ENCODE measurements around the gene SEC24D.

The SEC24D gene

DNA sequence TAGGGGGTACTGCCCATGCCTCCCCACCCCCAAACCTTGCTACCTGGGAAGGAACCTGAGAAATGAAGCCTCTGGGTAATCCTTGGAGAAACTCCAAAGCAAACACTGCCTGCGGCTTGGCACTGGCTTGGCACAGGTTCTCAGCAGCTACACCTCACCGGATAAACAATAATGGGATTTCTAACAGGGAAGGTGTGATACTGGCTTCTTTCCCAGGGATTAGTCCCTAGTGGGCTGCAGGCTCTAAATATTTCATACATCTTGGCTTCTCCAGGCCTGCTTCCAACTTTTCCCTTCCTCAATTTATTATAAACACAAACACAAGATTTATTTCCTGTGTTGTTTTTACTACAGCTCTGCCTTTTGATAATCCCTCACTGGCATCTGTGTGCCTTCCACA, 12.5 kb downstream of the SEC24D start:
- Histone ChIP-seq H3K27ac (ENCODE audit: low read length) (no peak overlapping the region), H3K9ac (ENCODE audit: low read depth, low read length) (no peak overlapping the region), H3K9me3 (ENCODE audit: insufficient read depth, low read depth, low read length) (no peaks in the 10 kb centered on the region), H3K4me3 (ENCODE audit: low read length) (no peak overlapping the region), H3K4me1 (ENCODE audit: insufficient read depth, low read length) (peaks cover 25% of the 10 kb centered on the region), H3K27me3 (ENCODE audit: insufficient read depth, low read length) (no peaks in the 10 kb centered on the region), H3K36me3 (ENCODE audit: insufficient read depth, low read depth, low read length) (peaks cover 51% of the 10 kb centered on the region)

DNA sequence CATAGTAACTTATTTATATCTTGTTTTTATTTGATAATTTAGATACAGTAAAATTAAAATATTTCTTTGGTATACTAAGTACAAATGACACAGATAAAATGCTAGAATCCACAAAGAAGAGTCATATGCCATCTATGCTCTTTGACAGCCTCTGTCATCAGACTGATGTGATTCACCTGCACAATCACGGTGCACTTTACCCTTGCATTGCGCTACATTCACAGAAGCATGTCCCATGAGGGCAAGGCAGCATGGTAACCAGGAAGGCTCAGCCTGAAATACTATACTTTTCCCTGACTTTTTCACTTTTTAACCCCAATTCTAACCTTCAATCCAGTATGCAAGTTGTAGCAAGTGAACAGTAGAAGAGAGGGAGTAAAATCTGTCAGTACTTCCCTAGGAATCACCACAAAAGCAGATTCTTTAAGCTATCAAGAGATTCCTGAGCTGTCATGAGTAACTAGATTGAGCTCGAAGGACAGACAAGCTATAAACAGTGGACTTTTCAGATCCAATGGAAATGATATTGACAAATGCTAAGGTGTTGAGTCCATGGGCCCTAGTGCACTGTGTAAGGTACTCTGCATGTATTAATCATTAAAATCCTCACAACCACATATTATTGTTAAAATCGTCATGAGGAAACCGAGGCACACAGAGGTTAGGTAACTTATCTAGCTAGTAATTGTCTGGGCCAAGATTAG, 14.2 kb downstream of the SEC24D start:
- Histone ChIP-seq H3K4me3 (ENCODE audit: low read length) (no peak overlapping the region), H3K9ac (ENCODE audit: low read depth, low read length) (no peak overlapping the region), H3K9me3 (ENCODE audit: insufficient read depth, low read depth, low read length) (no peaks in the 10 kb centered on the region), H3K4me1 (ENCODE audit: insufficient read depth, low read length) (peaks cover 14% of the 10 kb centered on the region), H3K36me3 (ENCODE audit: insufficient read depth, low read depth, low read length) (peaks cover 50% of the 10 kb centered on the region), H3K27me3 (ENCODE audit: insufficient read depth, low read length) (no peaks in the 10 kb centered on the region), H3K27ac (ENCODE audit: low read length) (no peak overlapping the region)

DNA sequence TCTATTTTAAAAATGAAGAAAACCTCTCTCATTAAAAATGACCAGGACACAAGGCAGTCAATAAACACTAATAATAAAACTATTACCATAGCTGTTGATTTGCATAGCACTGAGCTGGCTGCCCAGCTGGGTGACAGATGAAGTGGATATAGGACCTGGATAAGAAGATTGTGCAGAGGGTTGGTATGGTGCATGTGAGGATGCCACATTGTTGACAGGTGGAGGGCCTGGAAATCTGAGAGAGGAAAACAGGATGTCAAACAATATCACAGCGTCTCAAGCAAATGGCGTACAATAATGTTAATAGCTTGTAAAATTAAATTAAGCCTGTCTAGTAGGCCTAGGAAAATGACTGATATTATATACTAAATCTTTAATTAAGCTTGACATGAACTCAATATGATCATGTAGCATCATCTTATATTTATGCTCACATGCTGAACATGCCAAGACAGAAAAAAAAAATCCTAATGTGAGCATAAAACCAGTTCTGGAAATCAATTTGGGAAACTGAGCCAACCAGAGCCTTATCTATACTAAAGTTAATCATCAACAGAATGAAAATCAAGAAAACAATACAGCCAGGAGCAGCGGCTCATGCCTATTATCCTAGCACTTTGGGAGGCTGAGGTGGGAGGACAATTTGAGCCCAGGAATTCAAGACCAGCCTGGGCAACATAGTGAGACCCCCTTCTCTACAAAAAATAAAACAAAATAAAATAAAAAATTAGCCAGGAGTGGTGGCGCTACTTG, 18.6 kb downstream of the SEC24D start:
- Histone ChIP-seq H3K36me3 (ENCODE audit: insufficient read depth, low read depth, low read length) (peaks cover 63% of the 10 kb centered on the region), H3K27me3 (ENCODE audit: insufficient read depth, low read length) (no peaks in the 10 kb centered on the region), H3K9ac (ENCODE audit: low read depth, low read length) (no peak overlapping the region), H3K4me3 (ENCODE audit: low read length) (no peak overlapping the region), H3K9me3 (ENCODE audit: insufficient read depth, low read depth, low read length) (no peaks in the 10 kb centered on the region), H3K27ac (ENCODE audit: low read length) (no peak overlapping the region), H3K4me1 (ENCODE audit: insufficient read depth, low read length) (no peaks in the 10 kb centered on the region)

GRCh38 chr4:118816538-118817177, 19.3 kb downstream of the SEC24D start:
- Histone ChIP-seq H3K36me3 (ENCODE audit: insufficient read depth, low read depth, low read length) (peaks cover 63% of the 10 kb centered on the region), H3K27me3 (ENCODE audit: insufficient read depth, low read length) (no peaks in the 10 kb centered on the region), H3K9me3 (ENCODE audit: insufficient read depth, low read depth, low read length) (no peaks in the 10 kb centered on the region), H3K4me1 (ENCODE audit: insufficient read depth, low read length) (no peaks in the 10 kb centered on the region), H3K4me3 (ENCODE audit: low read length) (no peak overlapping the region), H3K27ac (ENCODE audit: low read length) (no peak overlapping the region), H3K9ac (ENCODE audit: low read depth, low read length) (no peak overlapping the region)

- Histone ChIP-seq H3K36me3 (ENCODE audit: insufficient read depth, low read depth, low read length) (peaks cover 79% of the 10 kb centered on the region), H3K27ac (ENCODE audit: low read length) (no peak overlapping the region), H3K4me1 (ENCODE audit: insufficient read depth, low read length) (no peaks in the 10 kb centered on the region), H3K27me3 (ENCODE audit: insufficient read depth, low read length) (no peaks in the 10 kb centered on the region), H3K9ac (ENCODE audit: low read depth, low read length) (no peak overlapping the region), H3K9me3 (ENCODE audit: insufficient read depth, low read depth, low read length) (no peaks in the 10 kb centered on the region), H3K4me3 (ENCODE audit: low read length) (no peak overlapping the region)
Measured at GRCh38 chr4:118814891-118815290, 21.0 kb downstream of the SEC24D start.

GRCh38 chr4:118814058-118814457, 21.9 kb downstream of the SEC24D start:
- Histone ChIP-seq H3K9me3 (ENCODE audit: insufficient read depth, low read depth, low read length) (no peaks in the 10 kb centered on the region), H3K36me3 (ENCODE audit: insufficient read depth, low read depth, low read length) (peaks cover 84% of the 10 kb centered on the region), H3K27me3 (ENCODE audit: insufficient read depth, low read length) (no peaks in the 10 kb centered on the region), H3K9ac (ENCODE audit: low read depth, low read length) (no peak overlapping the region), H3K4me1 (ENCODE audit: insufficient read depth, low read length) (no peaks in the 10 kb centered on the region), H3K4me3 (ENCODE audit: low read length) (no peak overlapping the region), H3K27ac (ENCODE audit: low read length) (no peak overlapping the region)

GRCh38 chr4:118813561-118813960, 22.4 kb downstream of the SEC24D start:
- H3K36me3 ChIP-seq (ENCODE audit: insufficient read depth, low read depth, low read length): peaks cover 87% of the 10 kb centered on the region
- no peaks in the 10 kb centered on the region for H3K27me3 ChIP-seq (ENCODE audit: insufficient read depth, low read length)
- H3K9me3 ChIP-seq (ENCODE audit: insufficient read depth, low read depth, low read length): no peaks in the 10 kb centered on the region
- no peak overlapping the region for H3K4me3 ChIP-seq (ENCODE audit: low read length)
- H3K27ac ChIP-seq (ENCODE audit: low read length): no peak overlapping the region
- H3K9ac ChIP-seq (ENCODE audit: low read depth, low read length): no peak overlapping the region
- no peaks in the 10 kb centered on the region for H3K4me1 ChIP-seq (ENCODE audit: insufficient read depth, low read length)

GRCh38 chr4:118811832-118812231, 24.1 kb downstream of the SEC24D start:
- peaks cover 98% of the 10 kb centered on the region for H3K36me3 ChIP-seq (ENCODE audit: insufficient read depth, low read depth, low read length)
- H3K4me3 ChIP-seq (ENCODE audit: low read length): no peak overlapping the region
- H3K4me1 ChIP-seq (ENCODE audit: insufficient read depth, low read length): no peaks in the 10 kb centered on the region
- no peak overlapping the region for H3K9ac ChIP-seq (ENCODE audit: low read depth, low read length)
- H3K9me3 ChIP-seq (ENCODE audit: insufficient read depth, low read depth, low read length): no peaks in the 10 kb centered on the region
- H3K27ac ChIP-seq (ENCODE audit: low read length): no peak overlapping the region
- H3K27me3 ChIP-seq (ENCODE audit: insufficient read depth, low read length): no peaks in the 10 kb centered on the region

- Histone ChIP-seq H3K4me1 (ENCODE audit: insufficient read depth, low read length) (no peaks in the 10 kb centered on the region), H3K9ac (ENCODE audit: low read depth, low read length) (no peak overlapping the region), H3K36me3 (ENCODE audit: insufficient read depth, low read depth, low read length) (peaks cover 95% of the 10 kb centered on the region), H3K4me3 (ENCODE audit: low read length) (no peak overlapping the region), H3K9me3 (ENCODE audit: insufficient read depth, low read depth, low read length) (no peaks in the 10 kb centered on the region), H3K27ac (ENCODE audit: low read length) (no peak overlapping the region), H3K27me3 (ENCODE audit: insufficient read depth, low read length) (no peaks in the 10 kb centered on the region)
Measured at GRCh38 chr4:118810991-118811764, 24.7 kb downstream of the SEC24D start.

DNA sequence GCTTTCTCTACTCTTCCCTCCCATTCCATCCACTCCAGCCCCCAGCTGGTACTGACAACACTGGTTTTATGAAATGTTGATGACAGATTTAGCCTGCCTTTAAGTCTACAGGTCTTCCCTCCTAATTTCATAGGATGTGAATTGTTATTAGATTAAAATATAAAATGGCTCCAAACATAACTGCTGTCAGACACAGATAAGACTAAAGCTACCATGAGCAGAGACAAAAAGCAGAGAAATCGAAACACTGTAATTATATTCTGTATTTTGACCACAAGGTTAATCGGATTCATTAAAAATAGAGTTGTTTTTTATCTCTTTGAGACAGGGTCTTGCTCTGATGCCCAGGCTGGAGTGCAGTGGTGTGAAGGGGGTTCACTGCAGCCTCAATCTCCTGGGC, 28.3 kb downstream of the SEC24D start:
- Histone ChIP-seq H3K27ac (ENCODE audit: low read length) (no peak overlapping the region), H3K27me3 (ENCODE audit: insufficient read depth, low read length) (no peaks in the 10 kb centered on the region), H3K36me3 (ENCODE audit: insufficient read depth, low read depth, low read length) (peaks cover 92% of the 10 kb centered on the region), H3K9me3 (ENCODE audit: insufficient read depth, low read depth, low read length) (no peaks in the 10 kb centered on the region), H3K9ac (ENCODE audit: low read depth, low read length) (no peak overlapping the region), H3K4me1 (ENCODE audit: insufficient read depth, low read length) (peaks cover 8% of the 10 kb centered on the region), H3K4me3 (ENCODE audit: low read length) (no peak overlapping the region)

- Histone ChIP-seq H3K36me3 (ENCODE audit: insufficient read depth, low read depth, low read length) (peaks cover 91% of the 10 kb centered on the region), H3K4me1 (ENCODE audit: insufficient read depth, low read length) (peaks cover 8% of the 10 kb centered on the region), H3K27ac (ENCODE audit: low read length) (no peak overlapping the region), H3K9ac (ENCODE audit: low read depth, low read length) (no peak overlapping the region), H3K9me3 (ENCODE audit: insufficient read depth, low read depth, low read length) (no peaks in the 10 kb centered on the region), H3K4me3 (ENCODE audit: low read length) (peak overlapping the region; percentile 29; the same call in 1 of the 2 replicates), H3K27me3 (ENCODE audit: insufficient read depth, low read length) (no peaks in the 10 kb centered on the region)
Measured at GRCh38 chr4:118803253-118803652, 32.7 kb downstream of the SEC24D start.

Data from iPS-20b (cell line).